Epithelial cell of esophagus (primary cell): ENCODE measurements around the gene SFXN3.

Source experiments
- DNase-seq: peaks from one replicate; pipeline ENCODE4 v3.0.0; 2010; ENCODE audit warnings: low read depth
- H3K4me3 ChIP-seq: 2 replicates; pipeline ENCODE4 v1.5.1; 2011; ENCODE audit warnings: mild to moderate bottlenecking, low read length, control low read depth
- CTCF ChIP-seq: IDR thresholded peaks from 2 replicates; pipeline ENCODE4 v1.5.1; 2011; ENCODE audit warnings: low read depth, mild to moderate bottlenecking, low read length, control low read depth, inconsistent platforms; ENCODE audit not compliant: insufficient read depth; ENCODE audit errors: missing control alignments

The SFXN3 gene

GRCh38 chr10:101060951-101061623 lies 30.1 kb downstream of the SFXN3 start:
- DNase-seq = peak; percentile 79
- no peak for TF ChIP-seq CTCF
- H3K4me3 ChIP-seq = peak overlapping the region; percentile 98

GRCh38 chr10:101061624-101062231 lies 30.7 kb downstream of the SFXN3 start, which contains the start of gene KAZALD1:
Gene KAZALD1, plus strand, starts transcription at chr10:101061989. Its CDS starts 604 bp downstream, at chr10:101062593.
- no peak for DNase-seq

GRCh38 chr10:101062232-101063049 lies 31.4 kb downstream of the SFXN3 start:
- peak; percentile 1 for TF ChIP-seq CTCF
- H3K4me3 ChIP-seq = peak overlapping the region; percentile 13
- peak; percentile 37 for DNase-seq

More at GRCh38 chr10:101061624-101062231, 30.7 kb downstream of the SFXN3 start, which contains the start of gene KAZALD1:
- peak within 1 kb of the TSS; percentile 98 for H3K4me3 ChIP-seq
- TF ChIP-seq CTCF = no peak

- H3K4me3 ChIP-seq = no peak overlapping the region
- DNase-seq = no peak
- TF ChIP-seq CTCF = no peak
Observed at GRCh38 chr10:101063050-101063525, 32.1 kb downstream of the SFXN3 start.

- no peak overlapping the region for H3K4me3 ChIP-seq
- DNase-seq = no peak
- TF ChIP-seq CTCF = no peak
Observed at GRCh38 chr10:101063548-101064414, 32.7 kb downstream of the SFXN3 start.

GRCh38 chr10:101064415-101065030 lies 33.5 kb downstream of the SFXN3 start:
- H3K4me3 ChIP-seq = no peak overlapping the region
- TF ChIP-seq CTCF = no peak
- no peak for DNase-seq
